CD4-positive, alpha-beta memory T cell (primary cell): ENCODE measurements around the gene FAM78B. TPM values are rescaled to one million over a fixed set of nuclear protein-coding genes. Genes with fewer than 3 reads are reported as not detected.

ENCODE experiments used
- CTCF ChIA-PET: fragments of 350-600 bp; sonication (Branson Sonifier 250); formaldehyde crosslinking; loops from one replicate; lab custom pipeline; 2021; ENCODE audit warnings: inconsistent platforms; ENCODE audit not compliant: partially characterized antibody; lab: Charles Lee
- POLR2A ChIA-PET: fragments of 350-600 bp; sonication (Branson Sonifier 250); formaldehyde crosslinking; loops from one replicate; lab custom pipeline; 2021; ENCODE audit not compliant: partially characterized antibody; lab: Charles Lee
- DNase-seq, 5 donors: peaks; one replicate each; pipeline versions ENCODE4 v3.0.0 to v3.0.0-alpha.2; 2020 to 2022; ENCODE audit warnings: mixed read lengths in 1 of 5
- H3K27ac ChIP-seq: one replicate; pipeline ENCODE4 v1.7.0; 2013; ENCODE audit warnings: low read depth, low read length
- H3K27me3 ChIP-seq: 2 replicates; pipeline ENCODE4 v1.7.0; 2013; ENCODE audit warnings: mild to moderate bottlenecking, low read length, moderate library complexity; ENCODE audit not compliant: insufficient read depth
- H3K36me3 ChIP-seq: 2 replicates; pipeline ENCODE4 v1.7.0; 2013; ENCODE audit warnings: mild to moderate bottlenecking, low read length, moderate library complexity; ENCODE audit not compliant: insufficient read depth
- H3K4me1 ChIP-seq: 2 replicates; pipeline ENCODE4 v1.7.0; 2013; ENCODE audit warnings: mild to moderate bottlenecking, low read length, moderate library complexity; ENCODE audit not compliant: insufficient read depth
- H3K4me3 ChIP-seq, 2 donors: one replicate each; pipeline ENCODE4 v1.7.0; 2013; ENCODE audit warnings: low read length in 2 of 2, mild to moderate bottlenecking in 1 of 2
- H3K9me3 ChIP-seq, 2 donors: one replicate each; pipeline ENCODE4 v1.7.0; 2013; ENCODE audit warnings: low read length in 2 of 2, control low read depth in 1 of 2; ENCODE audit not compliant: control insufficient read depth in 1 of 2
- H3K27ac Mint-ChIP-seq, 7 donors: one replicate each; pipeline ENCODE4 v1.8.0; 2020 to 2021; ENCODE audit warnings: mixed read lengths in 7 of 7, mild to moderate bottlenecking in 6 of 7, inconsistent platforms in 3 of 7, moderate library complexity in 3 of 7
- H3K27me3 Mint-ChIP-seq, 2 donors: one replicate each; pipeline ENCODE4 v1.8.0; 2020 to 2021; ENCODE audit warnings: mixed read lengths in 2 of 2
- H3K36me3 Mint-ChIP-seq, 2 donors: one replicate each; pipeline ENCODE4 v1.8.0; 2020 to 2021; ENCODE audit warnings: mixed read lengths in 2 of 2, inconsistent platforms in 1 of 2, mild to moderate bottlenecking in 1 of 2
- H3K4me1 Mint-ChIP-seq, 4 donors: one replicate each; pipeline ENCODE4 v1.8.0; 2020 to 2021; ENCODE audit warnings: mixed read lengths in 4 of 4, mild to moderate bottlenecking in 1 of 4
- H3K4me3 Mint-ChIP-seq, 8 donors: one replicate each; pipeline ENCODE4 v1.8.0; 2020 to 2021; ENCODE audit warnings: mixed read lengths in 8 of 8, mild to moderate bottlenecking in 7 of 8, moderate library complexity in 6 of 8, inconsistent platforms in 3 of 8
- H3K9me3 Mint-ChIP-seq, 8 donors: one replicate each; pipeline ENCODE4 v1.8.0; 2020 to 2021; ENCODE audit warnings: mixed read lengths in 8 of 8, mild to moderate bottlenecking in 5 of 8, inconsistent platforms in 3 of 8, moderate library complexity in 1 of 8
- intact Hi-C: fragments of 100-400 bp; cut with micrococcal nuclease; formaldehyde crosslinking; loops from one replicate; pipeline ENCODE4 v1.15.1; 2023
- polyA plus RNA-seq, 2 donors: library from polyadenylated mRNA; unstranded; fragments of 300-500 nt; fragmentation: Illumina TruSeq; gene quantifications; one replicate each; pipeline ENCODE4 v1.2.3, GENCODE V29; 2021
- total RNA-seq, 2 experiments: library from RNA; stranded (reverse); gene quantifications; one replicate each; pipeline ENCODE4 v1.2.3, GENCODE V29; 2021

Gene FAM78B
- total and polyA plus RNA-seq, 4 experiments from 2014 or later: 0.08 to 0.33 (median 0.27) TPM

DNA sequence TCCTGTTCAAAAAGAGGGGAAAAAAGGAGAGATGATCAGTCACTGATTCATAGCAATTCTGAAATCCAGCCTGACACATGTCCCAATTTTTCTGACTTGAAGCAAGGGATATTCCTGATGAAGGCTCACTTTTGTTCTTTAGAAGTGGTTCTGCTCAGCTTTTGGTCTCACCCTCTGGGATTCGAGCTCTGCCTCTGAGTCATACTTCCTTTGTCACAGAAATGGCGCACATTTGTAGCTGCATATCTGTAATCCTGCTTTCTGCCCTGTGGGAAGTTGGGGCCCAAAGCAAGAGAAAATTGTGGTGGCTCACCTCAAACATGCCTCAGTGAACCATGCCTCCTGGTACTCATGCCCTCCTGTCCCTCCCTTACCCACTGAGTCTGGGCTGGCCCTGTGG lies 22.3 kb upstream of the FAM78B start:
- Mint-ChIP-seq H3K27me3 (peaks cover 5 to 13% of the 10 kb centered on the region in 2 donors), H3K27ac (no peak overlapping the region), H3K9me3 (no peaks in the 10 kb centered on the region), H3K36me3 (no peaks in the 10 kb centered on the region), H3K4me3 (no peak overlapping the region), H3K4me1 (no peaks in the 10 kb centered on the region)
- no peak overlapping the region for H3K27ac ChIP-seq
- intact Hi-C loops: no loop called here
- ChIA-PET POLR2A (no interaction called here), CTCF (no interaction called here)
- no peaks in the 10 kb centered on the region for H3K4me1 ChIP-seq
- H3K4me3 ChIP-seq: no peak overlapping the region
- peaks cover under 1% of the 10 kb centered on the region for H3K27me3 ChIP-seq
- H3K36me3 ChIP-seq: no peaks in the 10 kb centered on the region
- H3K9me3 ChIP-seq: no peaks in the 10 kb centered on the region
- no peak for DNase-seq

DNA sequence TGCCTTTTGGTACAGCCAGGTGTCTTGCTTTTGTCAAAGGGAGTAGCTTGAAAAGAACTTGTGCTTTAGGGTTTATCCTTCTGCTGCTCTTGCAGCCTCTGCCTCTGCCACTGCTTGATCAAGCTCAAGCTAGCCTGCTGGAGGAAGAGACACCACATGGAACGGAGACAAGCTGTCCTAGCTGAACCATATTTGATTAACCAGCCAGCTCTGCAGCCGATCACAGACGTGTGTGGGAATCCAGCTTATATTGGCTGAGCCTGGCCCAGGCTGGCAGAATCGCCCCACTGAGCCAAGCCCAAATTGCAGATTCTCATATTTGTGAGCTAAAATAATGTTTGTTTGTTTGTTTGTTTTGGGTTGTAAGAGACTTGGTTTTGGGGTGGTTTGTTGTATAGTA lies 18.7 kb upstream of the FAM78B start:
- DNase-seq: no peak
- ChIA-PET POLR2A (no interaction called here), CTCF (no interaction called here)
- Mint-ChIP-seq H3K27ac (no peak overlapping the region), H3K4me3 (no peak overlapping the region), H3K4me1 (no peaks in the 10 kb centered on the region), H3K27me3 (peaks cover 10 to 15% of the 10 kb centered on the region in 2 donors), H3K9me3 (no peaks in the 10 kb centered on the region), H3K36me3 (no peaks in the 10 kb centered on the region)
- H3K36me3 ChIP-seq: no peaks in the 10 kb centered on the region
- intact Hi-C loops: no loop called here
- no peak overlapping the region for H3K4me3 ChIP-seq
- H3K27me3 ChIP-seq: peaks cover 3% of the 10 kb centered on the region
- H3K4me1 ChIP-seq: no peaks in the 10 kb centered on the region
- no peak overlapping the region for H3K27ac ChIP-seq
- H3K9me3 ChIP-seq: no peaks in the 10 kb centered on the region

GRCh38 chr1:166184897-166185296 lies 18.1 kb upstream of the FAM78B start:
- Histone ChIP-seq H3K4me1 (no peaks in the 10 kb centered on the region), H3K36me3 (no peaks in the 10 kb centered on the region), H3K9me3 (no peaks in the 10 kb centered on the region), H3K4me3 (no peak overlapping the region), H3K27ac (no peak overlapping the region), H3K27me3 (peaks cover 3% of the 10 kb centered on the region)
- peaks cover 10 to 15% of the 10 kb centered on the region in 2 donors for H3K27me3 Mint-ChIP-seq
- H3K36me3 Mint-ChIP-seq: no peaks in the 10 kb centered on the region
- no peak overlapping the region for H3K4me3 Mint-ChIP-seq
- POLR2A ChIA-PET: no interaction called here
- CTCF ChIA-PET: no interaction called here
- no peaks in the 10 kb centered on the region for H3K9me3 Mint-ChIP-seq
- no peak for DNase-seq
- intact Hi-C loops: no loop called here
- H3K4me1 Mint-ChIP-seq: no peaks in the 10 kb centered on the region
- no peak overlapping the region for H3K27ac Mint-ChIP-seq

- no peaks in the 10 kb centered on the region for H3K4me1 ChIP-seq
- H3K36me3 ChIP-seq: no peaks in the 10 kb centered on the region
- no peak overlapping the region for H3K27ac ChIP-seq
- Mint-ChIP-seq H3K27me3 (peaks cover 10 to 15% of the 10 kb centered on the region in 2 donors), H3K4me3 (no peak overlapping the region), H3K27ac (no peak overlapping the region), H3K36me3 (no peaks in the 10 kb centered on the region), H3K9me3 (no peaks in the 10 kb centered on the region), H3K4me1 (no peaks in the 10 kb centered on the region)
- peaks cover 3% of the 10 kb centered on the region for H3K27me3 ChIP-seq
- intact Hi-C loops: no loop called here
- ChIA-PET CTCF (no interaction called here), POLR2A (no interaction called here)
- H3K4me3 ChIP-seq: no peak overlapping the region
- DNase-seq: no peak
- H3K9me3 ChIP-seq: no peaks in the 10 kb centered on the region
Observed at GRCh38 chr1:166184012-166184411, 17.2 kb upstream of the FAM78B start.

- no peak overlapping the region for H3K27ac Mint-ChIP-seq
- H3K36me3 Mint-ChIP-seq: no peaks in the 10 kb centered on the region
- no peaks in the 10 kb centered on the region for H3K4me1 Mint-ChIP-seq
- POLR2A ChIA-PET: no interaction called here
- no peak overlapping the region for H3K4me3 ChIP-seq
- H3K36me3 ChIP-seq: no peaks in the 10 kb centered on the region
- no peaks in the 10 kb centered on the region for H3K9me3 Mint-ChIP-seq
- intact Hi-C loops: no loop called here
- no peaks in the 10 kb centered on the region for H3K9me3 ChIP-seq
- peaks cover 13 to 15% of the 10 kb centered on the region in 2 donors for H3K27me3 Mint-ChIP-seq
- H3K4me1 ChIP-seq: no peaks in the 10 kb centered on the region
- peaks cover 3% of the 10 kb centered on the region for H3K27me3 ChIP-seq
- no peak for DNase-seq
- no peak overlapping the region for H3K4me3 Mint-ChIP-seq
- no peak overlapping the region for H3K27ac ChIP-seq
- CTCF ChIA-PET: no interaction called here
Observed at GRCh38 chr1:166182281-166182680, 15.5 kb upstream of the FAM78B start.

DNA sequence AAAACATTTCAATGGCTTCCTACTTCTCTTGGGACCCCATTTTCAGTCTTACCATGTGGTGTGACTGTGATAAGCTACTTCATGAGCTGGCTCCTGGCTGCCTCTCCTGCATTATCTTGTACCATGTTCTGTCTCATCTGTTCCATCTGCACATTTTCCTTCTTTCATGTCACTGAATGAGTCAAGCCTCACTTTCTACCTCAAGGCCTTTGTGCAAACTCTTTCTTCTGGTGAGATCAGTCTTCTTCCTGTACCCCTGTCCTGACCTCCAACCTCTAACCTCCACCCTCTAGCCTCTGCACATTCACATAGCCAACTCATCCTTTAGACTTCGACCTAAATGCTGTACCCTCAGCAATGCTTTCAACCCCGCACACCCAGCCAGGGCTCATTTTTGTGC lies 9.6 kb upstream of the FAM78B start:
- no peaks in the 10 kb centered on the region for H3K9me3 ChIP-seq
- Mint-ChIP-seq H3K36me3 (no peaks in the 10 kb centered on the region), H3K4me3 (no peak overlapping the region), H3K4me1 (no peaks in the 10 kb centered on the region), H3K27ac (no peak overlapping the region), H3K27me3 (peaks cover 2 to 5% of the 10 kb centered on the region in 2 donors), H3K9me3 (no peaks in the 10 kb centered on the region)
- H3K27ac ChIP-seq: no peak overlapping the region
- POLR2A ChIA-PET: no interaction called here
- H3K36me3 ChIP-seq: no peaks in the 10 kb centered on the region
- no peak overlapping the region for H3K4me3 ChIP-seq
- H3K4me1 ChIP-seq: no peaks in the 10 kb centered on the region
- intact Hi-C loops: no loop called here
- H3K27me3 ChIP-seq: no peaks in the 10 kb centered on the region
- CTCF ChIA-PET: interaction anchor here (0.9 kb wide), 1 partner anchor 12 kb away, joined by 3 read pairs; no protein-coding TSS in a partner anchor
- no peak for DNase-seq

DNA sequence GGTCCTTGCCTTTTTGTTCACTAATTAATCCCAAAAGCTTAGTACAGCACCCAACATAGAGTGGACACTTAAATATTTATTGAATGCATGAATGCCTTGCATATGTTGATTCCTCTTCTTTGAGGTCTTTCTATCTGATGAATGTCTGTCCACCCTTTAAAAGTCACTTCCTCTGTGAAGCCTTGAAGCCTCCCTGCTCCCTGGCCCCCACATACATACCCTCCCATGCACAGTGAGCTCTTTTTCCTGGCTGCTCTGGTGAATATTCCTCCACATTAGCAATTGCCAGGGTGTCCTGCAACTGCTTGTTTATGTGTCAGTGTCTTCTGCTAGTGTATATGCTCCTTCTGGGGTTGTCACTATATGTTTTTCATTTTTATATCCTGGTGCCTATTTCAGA lies 8.2 kb upstream of the FAM78B start:
- Mint-ChIP-seq H3K36me3 (no peaks in the 10 kb centered on the region), H3K4me1 (no peaks in the 10 kb centered on the region), H3K9me3 (no peaks in the 10 kb centered on the region), H3K27me3 (peaks cover 5% of the 10 kb centered on the region in 2 donors), H3K27ac (no peak overlapping the region), H3K4me3 (no peak overlapping the region)
- Histone ChIP-seq H3K27ac (no peak overlapping the region), H3K27me3 (no peaks in the 10 kb centered on the region), H3K36me3 (no peaks in the 10 kb centered on the region), H3K4me1 (no peaks in the 10 kb centered on the region), H3K9me3 (no peaks in the 10 kb centered on the region), H3K4me3 (no peak overlapping the region)
- no peak for DNase-seq
- intact Hi-C loops: no loop called here
- ChIA-PET POLR2A (no interaction called here), CTCF (no interaction called here)

- H3K4me3 ChIP-seq: no peak overlapping the region
- H3K27me3 ChIP-seq: no peaks in the 10 kb centered on the region
- peaks cover 5 to 7% of the 10 kb centered on the region in 2 donors for H3K27me3 Mint-ChIP-seq
- H3K36me3 Mint-ChIP-seq: no peaks in the 10 kb centered on the region
- no peak for DNase-seq
- ChIA-PET POLR2A (no interaction called here), CTCF (no interaction called here)
- H3K4me1 Mint-ChIP-seq: no peaks in the 10 kb centered on the region
- H3K4me3 Mint-ChIP-seq: no peak overlapping the region
- intact Hi-C loops: no loop called here
- no peaks in the 10 kb centered on the region for H3K4me1 ChIP-seq
- no peak overlapping the region for H3K27ac Mint-ChIP-seq
- H3K36me3 ChIP-seq: no peaks in the 10 kb centered on the region
- H3K27ac ChIP-seq: no peak overlapping the region
- no peaks in the 10 kb centered on the region for H3K9me3 ChIP-seq
- no peaks in the 10 kb centered on the region for H3K9me3 Mint-ChIP-seq
Observed at GRCh38 chr1:166174108-166174507, 7.3 kb upstream of the FAM78B start.
